Measurements from ENCODE around the gene TSPAN19. TPM values are rescaled to one million over a fixed set of nuclear protein-coding genes. Genes with fewer than 3 reads are reported as not detected.

The TSPAN19 gene
- total RNA-seq: not detected

DNA sequence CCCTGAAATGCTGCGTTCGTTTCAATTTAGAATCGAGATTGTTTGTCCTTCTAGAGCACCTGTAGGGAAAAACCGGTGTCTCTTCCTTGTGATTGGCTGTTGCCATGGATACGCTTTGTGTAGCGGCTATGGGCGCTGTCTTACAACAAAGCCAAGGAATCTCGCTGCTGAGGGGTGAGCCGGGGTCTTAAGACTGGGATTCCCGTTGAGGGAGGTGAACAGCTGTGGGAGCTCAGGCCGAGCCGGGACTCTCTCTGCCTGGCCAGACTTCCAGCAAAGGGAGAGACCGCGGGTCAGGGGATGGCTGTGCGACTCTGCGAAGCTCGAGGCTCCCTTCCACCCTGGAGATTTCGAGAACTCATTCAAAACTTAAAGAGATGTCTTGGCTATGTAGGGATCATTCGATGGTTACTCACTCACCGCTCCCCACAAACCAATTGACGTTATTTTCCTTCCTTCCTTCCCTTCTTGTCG is at the start of gene TSPAN19, which contains the start of gene LRRIQ1:
TSS of gene TSPAN19 (minus strand) at position 44 of the 474 bp plus-strand sequence. CDS start 6,331 bp downstream, outside the sequence.
TSS of gene LRRIQ1 (plus strand) at position 118 of the 474 bp plus-strand sequence. CDS start 1,826 bp downstream, outside the sequence.
- 3 to 4% methylated on average over 21 to 22 of the region's 22 CpGs for WGBS, 2 donors
- H3K4me3 ChIP-seq (ENCODE audit: low read depth, poor library complexity, severe bottlenecking): no peak within 1 kb of the TSS
- peak; percentile 19 to 77 for DNase-seq (ENCODE audit: low spot score in 2 of 2)
- TF ChIP-seq POLR2A (IDR thresholded peaks at IDR 0.05): no peak
- TF ChIP-seq, protein P1, sequence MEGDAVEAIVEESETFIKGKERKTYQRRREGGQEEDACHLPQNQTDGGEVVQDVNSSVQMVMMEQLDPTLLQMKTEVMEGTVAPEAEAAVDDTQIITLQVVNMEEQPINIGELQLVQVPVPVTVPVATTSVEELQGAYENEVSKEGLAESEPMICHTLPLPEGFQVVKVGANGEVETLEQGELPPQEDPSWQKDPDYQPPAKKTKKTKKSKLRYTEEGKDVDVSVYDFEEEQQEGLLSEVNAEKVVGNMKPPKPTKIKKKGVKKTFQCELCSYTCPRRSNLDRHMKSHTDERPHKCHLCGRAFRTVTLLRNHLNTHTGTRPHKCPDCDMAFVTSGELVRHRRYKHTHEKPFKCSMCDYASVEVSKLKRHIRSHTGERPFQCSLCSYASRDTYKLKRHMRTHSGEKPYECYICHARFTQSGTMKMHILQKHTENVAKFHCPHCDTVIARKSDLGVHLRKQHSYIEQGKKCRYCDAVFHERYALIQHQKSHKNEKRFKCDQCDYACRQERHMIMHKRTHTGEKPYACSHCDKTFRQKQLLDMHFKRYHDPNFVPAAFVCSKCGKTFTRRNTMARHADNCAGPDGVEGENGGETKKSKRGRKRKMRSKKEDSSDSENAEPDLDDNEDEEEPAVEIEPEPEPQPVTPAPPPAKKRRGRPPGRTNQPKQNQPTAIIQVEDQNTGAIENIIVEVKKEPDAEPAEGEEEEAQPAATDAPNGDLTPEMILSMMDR (IDR thresholded peaks at IDR 0.05): no peak
- intact Hi-C loops (cut with DNase I; ENCODE audit: low total_unique reads): no loop called here

DNA sequence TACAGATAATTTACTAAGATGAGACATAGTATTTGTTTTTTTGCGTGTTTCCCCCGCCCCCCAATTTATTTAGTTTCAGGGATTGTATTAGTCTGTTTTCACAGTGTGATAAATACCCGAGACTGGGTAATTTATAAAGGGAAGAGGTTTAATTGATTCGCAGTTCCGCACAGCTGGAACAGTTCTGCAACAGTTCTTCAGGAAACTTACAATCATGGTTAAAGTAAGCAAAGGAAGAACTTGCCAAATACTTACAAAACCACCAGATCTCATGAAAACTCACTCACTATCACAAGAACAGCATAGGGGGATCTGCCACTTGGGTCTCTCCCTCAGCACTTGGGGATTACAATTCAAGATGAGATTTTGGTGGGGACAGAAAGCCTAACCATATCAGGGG is 49.0 kb upstream of the TSPAN19 start:
- WGBS, 2 donors: 81 to 89% methylated on average over 5 of the region's 5 CpGs
- DNase-seq (ENCODE audit: low spot score in 2 of 2): no peak
- intact Hi-C loops (cut with DNase I; ENCODE audit: low total_unique reads): no loop called here
- TF ChIP-seq, protein P1 (IDR thresholded peaks at IDR 0.05): no peak
- no peak for TF ChIP-seq POLR2A (IDR thresholded peaks at IDR 0.05)
- no peak overlapping the region for H3K4me3 ChIP-seq (ENCODE audit: low read depth, poor library complexity, severe bottlenecking)

DNA sequence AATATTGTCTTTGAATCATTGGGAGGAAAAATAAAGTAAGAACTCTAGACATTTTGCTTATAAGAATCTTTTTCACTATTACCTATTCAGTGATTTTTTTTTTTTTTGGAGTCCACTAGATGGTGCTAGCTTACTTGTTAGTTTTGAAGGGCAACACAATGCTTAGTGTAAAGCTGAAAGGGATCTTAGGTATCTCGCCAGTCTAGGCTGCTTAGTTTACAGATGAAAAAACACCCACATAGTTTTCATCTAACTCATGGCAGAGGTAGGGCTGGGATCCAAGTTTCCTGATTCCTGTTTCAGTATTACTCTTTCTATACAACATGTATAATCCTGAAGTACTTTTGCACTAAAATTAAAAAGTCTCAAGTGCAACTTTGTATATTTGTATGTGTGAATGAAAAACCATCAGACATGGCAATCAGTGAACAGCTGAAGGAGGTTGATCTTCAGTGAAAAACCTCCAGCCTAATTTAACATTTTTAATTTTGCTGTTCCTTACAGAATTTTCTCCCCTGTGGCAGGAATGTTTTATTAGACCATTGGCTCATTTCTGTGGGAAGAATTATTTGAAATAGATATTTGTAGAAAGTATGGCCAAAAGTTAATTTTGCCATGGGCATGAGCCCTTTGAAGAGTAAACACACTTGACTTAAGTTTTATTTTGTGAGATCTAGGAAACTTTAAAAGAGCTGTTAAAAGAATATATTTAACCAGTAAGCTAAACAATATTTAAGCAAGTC is 40.8 kb upstream of the TSPAN19 start:
- H3K4me3 ChIP-seq (ENCODE audit: low read depth, poor library complexity, severe bottlenecking): no peak overlapping the region
- intact Hi-C loops (cut with DNase I; ENCODE audit: low total_unique reads): no loop called here
- WGBS, 2 donors: 0% methylated on average over 1 of the region's 1 CpG
- DNase-seq (ENCODE audit: low spot score in 2 of 2): no peak
- TF ChIP-seq, protein P1 (IDR thresholded peaks at IDR 0.05): no peak
- TF ChIP-seq POLR2A (IDR thresholded peaks at IDR 0.05): no peak

DNA sequence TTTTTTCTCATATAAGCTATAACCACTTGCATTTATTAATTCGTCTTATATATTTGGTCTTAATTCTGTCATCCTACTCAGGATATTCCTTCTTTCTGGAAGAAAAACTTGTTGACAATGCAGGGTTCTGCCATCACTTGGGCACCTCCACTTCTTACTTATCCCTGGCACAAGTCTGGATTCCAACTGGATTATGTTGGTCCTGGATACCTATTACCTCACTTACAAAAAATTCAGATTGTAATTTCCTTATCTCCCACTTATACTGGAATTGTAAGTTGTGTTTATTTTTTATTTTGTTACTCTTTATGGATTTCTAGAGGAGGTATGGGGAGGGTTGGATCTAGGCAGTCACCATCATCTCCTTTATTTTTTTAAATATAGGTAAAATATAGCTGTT is 36.7 kb upstream of the TSPAN19 start:
- intact Hi-C loops (cut with DNase I; ENCODE audit: low total_unique reads): no loop called here
- DNase-seq (ENCODE audit: low spot score in 2 of 2): no peak
- no peak overlapping the region for H3K4me3 ChIP-seq (ENCODE audit: low read depth, poor library complexity, severe bottlenecking)
- WGBS, 2 donors: 82 to 94% methylated on average over 1 of the region's 1 CpG
- TF ChIP-seq POLR2A (IDR thresholded peaks at IDR 0.05): no peak
- TF ChIP-seq, protein P1 (IDR thresholded peaks at IDR 0.05): no peak

DNA sequence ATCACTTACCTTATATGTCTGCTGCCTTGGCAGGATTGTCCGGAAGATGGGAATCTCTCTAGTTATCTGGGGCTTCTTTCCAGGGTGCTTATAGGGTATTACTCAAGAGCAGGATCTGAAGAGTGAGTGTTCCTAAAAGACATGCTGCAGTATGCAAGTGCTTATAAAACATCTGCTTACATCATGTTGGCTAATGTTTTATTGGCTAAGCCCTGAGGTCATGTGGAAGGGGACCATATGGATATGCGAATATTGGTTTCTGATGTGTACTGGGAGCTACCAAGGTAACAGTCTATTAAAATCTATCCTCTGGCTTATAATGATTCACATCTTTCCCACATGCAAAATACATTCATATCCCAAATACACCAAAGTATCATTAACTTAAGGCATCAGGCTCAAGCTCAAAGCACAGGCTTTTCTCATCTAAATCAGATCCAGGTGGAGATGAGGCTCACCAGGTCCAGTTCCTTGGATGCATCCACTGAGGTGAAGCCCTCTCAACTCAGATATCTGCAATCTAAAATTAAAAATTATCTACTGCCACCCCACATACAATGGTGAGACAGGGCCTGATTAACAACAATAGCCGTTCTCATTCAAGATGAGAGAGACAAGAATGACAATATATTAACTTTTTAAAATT is 29.9 kb upstream of the TSPAN19 start:
- H3K4me3 ChIP-seq (ENCODE audit: low read depth, poor library complexity, severe bottlenecking): no peak overlapping the region
- intact Hi-C loops (cut with DNase I; ENCODE audit: low total_unique reads): no loop called here
- DNase-seq (ENCODE audit: low spot score in 2 of 2): no peak
- WGBS, 2 donors: 51 to 73% methylated on average over 3 of the region's 3 CpGs
- TF ChIP-seq, protein P1 (IDR thresholded peaks at IDR 0.05): no peak
- no peak for TF ChIP-seq POLR2A (IDR thresholded peaks at IDR 0.05)
